Activated CD4-positive, alpha-beta T cell treated with anti-CD3 and anti-CD28 coated beads, Interleukin-2, amount 50 U/mL, for 16 hours (primary cell): ENCODE results near the gene THBS2.

Experiments used
- DNase-seq: peaks from one replicate; pipeline ENCODE4 v3.0.0-alpha.2; 2020

The THBS2 gene

GRCh38 chr6:169247991-169248390, 5.7 kb downstream of the THBS2 start:
- DNase-seq = no peak

DNA sequence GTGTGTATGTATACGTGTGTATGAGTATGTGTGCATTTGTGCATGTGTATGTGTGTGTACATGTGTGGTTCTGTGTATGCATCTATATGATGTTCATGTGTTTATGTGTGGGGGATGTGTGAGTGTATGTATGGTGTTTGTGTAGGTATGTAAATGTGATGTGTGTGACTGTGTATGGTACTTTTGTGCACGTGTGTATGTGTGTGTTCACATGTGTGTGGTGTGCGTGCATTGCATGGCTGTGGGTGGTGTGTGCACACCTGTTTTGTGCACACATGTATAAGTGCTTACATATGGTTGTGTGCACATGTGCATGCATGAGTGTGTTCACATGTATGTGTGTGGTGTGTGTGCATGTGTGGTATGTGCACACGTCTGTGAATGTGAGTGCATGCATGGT, 6.2 kb downstream of the THBS2 start:
- no peak for DNase-seq

DNA sequence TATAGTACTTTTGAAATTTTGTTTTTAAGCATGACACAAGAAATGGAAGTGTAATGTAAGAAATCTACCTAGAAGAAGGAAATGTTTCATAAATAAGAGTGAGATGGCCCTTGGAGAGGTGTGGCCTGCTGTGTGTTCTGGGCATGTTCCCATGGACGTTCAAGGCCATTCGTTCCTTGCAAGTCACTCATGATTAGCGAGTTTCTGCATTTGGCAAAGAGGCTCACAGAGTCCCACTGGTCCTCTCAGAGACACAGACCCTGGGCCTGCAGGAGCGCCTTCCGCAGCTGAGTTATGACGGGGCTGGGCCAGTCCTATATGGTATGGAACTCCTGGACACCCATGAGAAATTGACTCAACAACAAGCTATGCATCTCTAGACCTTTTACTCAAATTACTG, 7.2 kb downstream of the THBS2 start:
- no peak for DNase-seq

DNA sequence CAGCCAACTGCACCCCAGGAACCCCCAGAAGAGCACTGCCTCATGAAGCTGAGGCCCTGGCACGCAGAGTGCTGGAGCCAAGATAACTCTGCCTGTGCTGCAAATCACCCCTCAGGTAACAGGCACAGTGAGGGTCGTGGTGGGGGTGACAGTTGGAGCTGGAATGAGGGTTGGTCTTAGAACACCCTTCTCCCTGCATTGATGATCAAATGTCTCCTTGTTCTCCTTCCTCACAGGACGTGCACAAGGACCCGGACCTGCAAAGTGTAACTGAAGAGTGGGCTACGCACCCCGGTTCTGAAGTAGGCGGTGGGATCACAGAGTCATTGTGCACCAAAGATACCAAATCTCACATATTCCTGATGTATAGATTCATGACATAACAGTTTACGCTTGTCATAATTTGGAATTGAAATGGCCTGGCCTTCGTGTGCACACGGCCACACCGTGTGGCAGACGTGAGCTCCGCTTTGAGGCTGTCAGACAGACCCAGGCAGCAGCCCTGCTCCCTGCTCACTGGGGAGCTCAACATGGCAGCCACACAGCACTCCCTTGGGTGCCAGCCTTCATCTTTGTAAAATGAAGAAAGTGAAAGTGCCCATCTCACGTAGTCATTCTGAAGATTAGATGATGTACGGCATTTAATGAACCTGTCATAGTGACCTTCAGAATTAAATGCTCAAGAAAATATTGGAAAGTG, 8.8 kb downstream of the THBS2 start:
- no peak for DNase-seq

- no peak for DNase-seq
Measured at GRCh38 chr6:169243661-169244060, 10.0 kb downstream of the THBS2 start.

- no peak for DNase-seq
Measured at GRCh38 chr6:169243186-169243585, 10.5 kb downstream of the THBS2 start.

GRCh38 chr6:169241688-169242350, 11.8 kb downstream of the THBS2 start:
- DNase-seq = no peak

DNA sequence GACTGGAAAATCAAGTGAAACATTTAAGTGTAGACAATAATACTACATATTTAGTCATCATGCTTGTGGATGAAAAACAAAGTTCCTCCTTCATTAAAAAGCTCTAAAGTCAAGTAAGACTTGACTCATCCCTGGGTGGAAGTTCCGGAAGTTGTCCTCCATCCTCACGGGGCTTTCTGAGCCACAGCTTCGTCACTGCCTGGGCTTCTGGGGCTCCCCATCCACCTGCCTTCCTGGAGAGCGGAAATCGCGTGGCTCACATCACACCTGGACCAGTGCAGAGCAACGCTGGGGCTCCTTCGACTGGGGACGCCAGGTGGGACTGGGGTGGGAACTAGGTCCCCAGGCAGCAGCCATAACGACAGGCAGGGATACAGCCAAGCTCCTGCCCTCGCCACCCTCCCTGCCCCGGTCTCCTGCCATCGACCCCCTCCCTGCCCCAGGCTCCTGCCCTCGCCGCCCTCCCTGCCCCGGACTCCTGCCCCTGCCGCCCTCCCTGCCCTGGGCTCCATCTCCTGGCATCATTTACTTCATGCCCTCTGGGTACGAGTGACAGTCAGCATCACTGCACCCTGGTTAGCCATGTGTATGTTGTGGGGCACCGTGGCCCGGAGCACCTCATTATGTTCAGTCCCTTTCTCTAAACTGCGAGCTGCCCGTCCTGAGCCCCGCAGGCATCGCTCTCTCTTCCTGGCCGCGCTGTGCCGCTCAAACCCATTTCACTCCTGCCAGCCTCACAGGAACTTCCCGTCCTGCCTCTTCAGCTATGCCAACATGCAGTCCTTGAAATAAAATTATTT, 12.9 kb downstream of the THBS2 start:
- no peak for DNase-seq

- DNase-seq = no peak
Measured at GRCh38 chr6:169240125-169240524, 13.5 kb downstream of the THBS2 start.

GRCh38 chr6:169239181-169239580, 14.5 kb downstream of the THBS2 start:
- DNase-seq = no peak

- no peak for DNase-seq
Measured at GRCh38 chr6:169238766-169239165, 14.9 kb downstream of the THBS2 start.

DNA sequence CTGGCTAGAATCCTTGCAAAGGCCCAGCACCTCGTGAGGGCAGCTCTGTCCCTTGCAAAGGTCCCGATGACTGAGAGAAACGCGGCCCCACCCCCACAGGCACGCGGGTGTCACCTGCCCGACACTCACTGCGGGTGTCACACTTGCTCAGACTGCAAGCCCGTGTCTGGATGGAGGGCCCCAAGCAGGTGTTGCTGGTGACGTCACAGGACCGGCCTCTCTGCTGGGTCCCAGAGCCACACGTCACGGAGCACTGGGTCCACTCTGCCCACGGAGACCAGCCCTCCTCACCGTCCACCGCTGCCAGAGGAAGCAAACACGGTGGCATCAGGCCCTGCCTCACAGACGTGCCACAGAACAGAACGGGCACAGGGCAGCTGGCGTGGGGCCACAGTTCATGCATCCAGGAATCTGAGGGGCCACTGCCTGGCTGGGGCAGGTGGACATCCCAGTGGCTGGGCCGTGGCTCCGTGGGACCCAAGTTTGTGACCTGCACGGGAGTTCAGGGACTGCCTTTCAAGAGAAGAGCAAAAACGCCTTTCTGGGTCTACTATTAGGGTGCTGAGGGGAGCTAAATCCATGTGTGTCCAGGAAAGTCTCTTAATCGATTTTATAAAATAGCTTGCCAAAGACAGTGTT, 16.0 kb downstream of the THBS2 start:
- no peak for DNase-seq

GRCh38 chr6:169236988-169237387, 16.7 kb downstream of the THBS2 start:
- no peak for DNase-seq

DNA sequence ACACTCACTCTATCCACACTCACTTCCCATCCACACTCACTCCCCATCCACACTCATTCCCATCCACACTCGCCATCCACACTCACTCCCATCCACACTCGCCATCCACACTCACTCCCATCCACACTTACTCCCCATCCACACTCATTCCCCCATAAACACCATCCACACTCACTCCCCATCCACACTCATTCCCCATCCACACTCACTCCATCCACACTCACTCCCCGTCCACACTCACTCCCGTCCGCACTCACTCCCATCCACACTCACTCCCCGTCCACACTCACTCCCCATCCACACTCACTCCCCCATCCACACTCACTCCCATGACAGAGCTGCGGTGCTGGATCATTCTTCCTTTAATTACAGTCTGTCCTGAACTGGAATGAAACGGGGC, 17.1 kb downstream of the THBS2 start:
- DNase-seq = no peak

- no peak for DNase-seq
Measured at GRCh38 chr6:169235286-169235685, 18.4 kb downstream of the THBS2 start.

DNA sequence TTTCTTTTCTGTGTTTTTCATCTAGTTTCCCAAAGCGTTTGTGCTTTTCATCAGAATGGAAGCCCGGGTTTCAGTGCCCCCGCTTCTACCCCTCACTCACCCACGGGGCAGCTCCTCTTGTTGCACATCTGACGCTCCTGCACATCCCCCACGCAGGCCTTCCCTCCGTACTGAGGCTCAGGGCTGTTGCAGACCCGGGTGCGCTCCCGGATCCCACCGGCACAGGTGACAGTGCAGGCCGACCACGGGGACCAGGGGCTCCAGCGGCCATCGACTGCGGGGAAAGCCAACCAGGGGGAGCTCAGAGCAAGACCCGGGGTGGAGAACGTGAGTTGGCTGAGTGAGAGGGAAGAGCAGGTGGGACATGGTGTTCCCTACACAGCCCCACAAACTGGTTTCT, 19.0 kb downstream of the THBS2 start:
- DNase-seq = no peak

GRCh38 chr6:169233832-169234231, 19.8 kb downstream of the THBS2 start:
- no peak for DNase-seq

GRCh38 chr6:169233181-169233580, 20.5 kb downstream of the THBS2 start:
- DNase-seq = no peak

DNA sequence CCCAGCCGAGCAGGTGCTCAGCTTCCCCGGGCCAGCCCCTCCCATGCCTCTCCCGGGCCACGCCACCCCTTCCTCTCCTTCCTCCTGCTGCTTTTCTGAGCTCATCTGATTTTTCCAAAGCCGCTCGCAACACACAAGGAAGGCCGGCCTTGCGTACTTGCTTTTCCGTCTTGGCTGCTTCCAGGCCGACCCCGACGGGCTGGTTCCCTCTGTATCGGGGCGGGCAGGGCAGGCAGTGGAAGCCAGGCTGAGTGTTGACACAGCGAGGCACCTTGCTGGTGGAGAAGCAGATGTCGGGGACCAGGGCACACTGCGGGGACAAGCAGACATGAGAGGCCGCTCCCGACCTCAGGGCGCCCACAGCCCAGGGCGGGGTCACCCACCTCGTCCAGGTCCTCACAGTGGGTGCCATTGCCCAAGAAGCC, 21.1 kb downstream of the THBS2 start:
- DNase-seq = no peak

GRCh38 chr6:169231790-169232506, 21.7 kb downstream of the THBS2 start:
- DNase-seq = no peak

DNA sequence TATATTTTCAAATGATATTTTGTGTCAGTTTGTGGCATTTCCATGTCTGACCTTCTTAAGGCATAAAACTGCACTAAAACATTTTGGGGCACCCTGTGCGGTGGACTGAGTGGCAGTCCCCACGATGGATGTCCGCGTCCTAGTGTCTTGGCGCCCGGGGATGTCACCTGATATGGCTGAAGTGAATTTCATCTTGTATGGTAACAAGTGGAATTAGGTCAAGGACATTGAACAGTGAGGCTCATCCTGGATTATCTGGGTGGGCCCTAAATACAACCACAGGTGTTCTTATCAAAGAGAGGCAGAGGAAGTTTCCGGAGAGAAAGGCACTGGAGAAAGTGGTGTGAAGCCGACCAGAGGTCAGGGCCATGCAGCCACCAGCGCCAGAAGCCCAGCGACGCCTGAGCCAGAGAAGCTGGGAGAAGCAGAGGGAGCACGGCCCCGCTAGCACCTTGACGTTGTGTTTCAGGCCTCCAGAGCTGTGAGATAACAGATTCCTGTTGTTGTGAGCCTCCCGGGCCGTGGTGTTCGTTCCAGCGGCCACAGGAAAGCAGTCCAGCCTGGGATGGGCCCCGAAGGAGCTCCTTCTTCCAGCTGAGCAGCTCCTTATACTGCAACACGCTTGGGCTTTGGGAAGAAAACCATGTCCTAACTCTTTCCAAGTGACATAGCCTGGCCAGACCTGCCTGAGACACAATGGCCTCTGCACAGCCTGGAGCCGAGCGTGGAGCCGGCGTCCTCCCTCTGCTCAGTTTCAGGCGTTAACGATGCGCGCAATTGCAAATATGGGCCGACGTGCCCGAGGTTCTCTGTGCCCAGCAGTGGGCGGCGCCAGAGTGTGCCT, 22.5 kb downstream of the THBS2 start:
- DNase-seq = no peak

GRCh38 chr6:169230322-169230665, 23.4 kb downstream of the THBS2 start:
- DNase-seq = no peak
